CD4-positive, alpha-beta T cell treated with Interleukin-12 subunit alpha and Interleukin-12 subunit beta, for 1 hour (primary cell): Measurements from ENCODE around the gene RMRP.
"Not testable (repeated sequence)": the region's sequence is repeated elsewhere in the genome, so short reads cannot be mapped to it uniquely, and the experiment has no call there.

ENCODE experiments used
- DNase-seq: peaks from one replicate; pipeline ENCODE4 v3.0.0-alpha.2; 2020

Gene RMRP

GRCh38 chr9:35640431-35640830 lies 17.4 kb downstream of the RMRP start:
- DNase-seq, result not testable (repeated sequence)

DNA sequence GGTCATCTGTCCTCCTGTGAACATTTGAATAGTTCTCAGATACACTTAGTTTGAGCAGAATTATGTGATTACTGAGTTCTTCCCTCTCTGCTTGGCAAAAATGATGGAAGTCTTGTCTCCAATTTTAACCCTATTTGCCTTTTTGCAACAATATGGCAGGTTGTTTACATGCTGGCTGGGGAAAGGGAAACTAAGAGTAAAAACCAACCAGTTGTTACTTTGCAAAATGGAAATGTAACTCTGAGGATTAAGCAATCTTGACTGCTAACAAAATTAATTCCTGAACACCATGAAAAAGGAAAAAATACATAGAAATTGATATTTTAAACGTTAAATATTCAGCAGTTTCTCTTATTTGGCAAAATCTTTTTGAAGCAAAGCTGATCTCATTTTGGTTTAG lies 18.2 kb downstream of the RMRP start:
- DNase-seq, result no peak

GRCh38 chr9:35639225-35639624 lies 18.6 kb downstream of the RMRP start:
- not testable (repeated sequence) for DNase-seq

DNA sequence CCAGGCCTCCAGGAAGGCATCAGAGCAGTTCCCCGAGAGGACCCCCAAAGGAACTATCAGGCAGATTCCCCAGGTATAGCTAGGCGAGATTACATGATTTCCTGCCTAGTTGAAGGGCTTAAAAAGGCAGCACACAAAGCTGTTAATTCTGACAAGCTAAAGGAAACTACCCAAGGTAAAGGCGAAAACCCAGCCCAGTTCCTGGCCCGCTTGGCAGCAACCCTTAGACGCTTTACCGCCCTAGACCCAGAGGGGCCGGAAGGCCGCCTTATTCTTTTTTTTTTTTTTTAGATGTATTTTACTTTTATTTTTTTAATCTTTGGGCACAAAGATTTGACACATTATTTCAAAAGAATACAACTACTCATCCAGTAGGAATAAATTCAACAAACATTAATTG lies 19.1 kb downstream of the RMRP start:
- DNase-seq, result peak; percentile 57

DNA sequence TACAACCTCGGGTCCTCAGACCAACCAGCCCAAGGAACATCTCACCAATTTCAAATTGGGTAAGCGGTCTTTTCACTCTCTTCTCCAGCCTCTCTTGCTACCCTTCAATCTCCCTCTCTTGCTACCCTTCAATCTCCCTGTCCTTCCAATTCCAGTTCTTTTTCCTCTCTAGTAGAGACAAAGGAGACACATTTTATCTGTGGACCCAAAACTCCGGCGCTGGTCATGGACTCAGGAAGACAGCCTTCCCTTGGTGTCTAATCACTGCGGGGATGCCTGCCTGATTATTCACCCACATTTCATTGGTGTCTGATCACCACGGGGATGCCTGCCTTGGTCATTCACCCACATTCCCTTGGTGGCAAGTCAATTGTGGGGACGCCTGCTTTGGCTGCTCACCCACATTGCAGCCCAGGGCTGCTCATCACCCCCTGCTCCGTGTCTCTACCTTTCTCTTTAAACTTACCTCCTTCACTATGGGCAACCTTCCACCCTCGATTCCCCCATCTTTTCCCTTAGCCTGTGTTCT lies 20.3 kb downstream of the RMRP start:
- not testable (repeated sequence) for DNase-seq

GRCh38 chr9:35636877-35637246 lies 21.0 kb downstream of the RMRP start:
- not testable (repeated sequence) for DNase-seq

DNA sequence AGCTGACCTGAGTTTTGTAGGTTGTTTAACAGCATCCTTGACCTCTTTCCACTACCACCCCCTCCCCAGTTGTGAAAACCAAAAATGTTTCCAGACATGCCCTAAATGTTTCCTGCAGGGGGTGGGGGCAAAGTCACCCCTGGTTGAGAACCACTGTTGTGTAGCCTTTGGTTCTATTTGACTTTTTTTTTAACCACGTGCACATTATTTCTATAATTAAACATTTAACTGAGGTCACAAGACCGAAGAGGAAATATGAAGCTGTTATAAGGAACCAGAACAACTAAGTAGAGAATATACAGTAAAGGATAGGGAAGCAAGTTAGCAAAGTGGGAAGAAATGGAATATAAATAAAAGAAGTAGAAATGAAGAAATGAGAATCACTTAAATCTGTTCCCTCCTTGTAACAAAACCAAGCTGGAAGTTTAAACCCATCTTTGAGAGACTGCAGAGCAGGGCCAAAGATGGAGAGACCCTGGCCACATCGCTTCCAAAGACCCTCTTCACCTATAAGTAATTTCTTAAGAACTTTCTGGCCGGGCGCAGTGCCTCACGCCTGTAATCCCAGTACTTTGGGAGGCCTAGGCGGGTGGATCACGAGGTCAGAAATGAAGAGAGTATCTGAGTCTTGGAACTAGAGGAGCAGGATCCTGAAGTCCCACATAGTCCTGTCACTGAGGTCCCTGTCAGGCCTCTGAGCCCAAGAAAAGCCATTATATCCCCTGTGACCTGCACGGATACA lies 21.5 kb downstream of the RMRP start:
- no peak for DNase-seq

DNA sequence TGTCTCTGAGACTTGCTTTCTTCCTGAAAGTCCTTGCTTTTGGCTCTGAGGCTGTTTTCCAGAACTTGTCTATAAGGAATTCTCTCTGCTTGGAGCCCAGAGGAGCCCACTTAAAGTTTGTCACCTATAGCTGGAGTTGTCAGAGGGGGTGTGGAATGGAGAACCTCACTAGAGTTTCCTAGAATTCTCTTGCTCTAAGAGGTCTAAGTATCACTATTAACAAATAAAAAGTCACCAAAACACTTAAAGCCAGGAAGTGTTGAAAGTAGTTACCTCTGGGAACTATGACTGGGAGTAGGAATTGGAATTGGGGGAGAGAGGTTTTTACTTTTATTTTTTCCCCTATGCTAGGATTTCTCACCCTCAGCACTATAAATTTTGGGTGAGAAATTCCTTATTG lies 22.1 kb downstream of the RMRP start:
- DNase-seq, result no peak

GRCh38 chr9:35629597-35629996 lies 28.2 kb downstream of the RMRP start:
- DNase-seq, result no peak

GRCh38 chr9:35628389-35628991 lies 29.3 kb downstream of the RMRP start:
- DNase-seq, result no peak

- DNase-seq, result no peak
Observed at GRCh38 chr9:35627575-35627974, 30.2 kb downstream of the RMRP start.

GRCh38 chr9:35619800-35620158 lies 38.0 kb downstream of the RMRP start:
- DNase-seq, result no peak

DNA sequence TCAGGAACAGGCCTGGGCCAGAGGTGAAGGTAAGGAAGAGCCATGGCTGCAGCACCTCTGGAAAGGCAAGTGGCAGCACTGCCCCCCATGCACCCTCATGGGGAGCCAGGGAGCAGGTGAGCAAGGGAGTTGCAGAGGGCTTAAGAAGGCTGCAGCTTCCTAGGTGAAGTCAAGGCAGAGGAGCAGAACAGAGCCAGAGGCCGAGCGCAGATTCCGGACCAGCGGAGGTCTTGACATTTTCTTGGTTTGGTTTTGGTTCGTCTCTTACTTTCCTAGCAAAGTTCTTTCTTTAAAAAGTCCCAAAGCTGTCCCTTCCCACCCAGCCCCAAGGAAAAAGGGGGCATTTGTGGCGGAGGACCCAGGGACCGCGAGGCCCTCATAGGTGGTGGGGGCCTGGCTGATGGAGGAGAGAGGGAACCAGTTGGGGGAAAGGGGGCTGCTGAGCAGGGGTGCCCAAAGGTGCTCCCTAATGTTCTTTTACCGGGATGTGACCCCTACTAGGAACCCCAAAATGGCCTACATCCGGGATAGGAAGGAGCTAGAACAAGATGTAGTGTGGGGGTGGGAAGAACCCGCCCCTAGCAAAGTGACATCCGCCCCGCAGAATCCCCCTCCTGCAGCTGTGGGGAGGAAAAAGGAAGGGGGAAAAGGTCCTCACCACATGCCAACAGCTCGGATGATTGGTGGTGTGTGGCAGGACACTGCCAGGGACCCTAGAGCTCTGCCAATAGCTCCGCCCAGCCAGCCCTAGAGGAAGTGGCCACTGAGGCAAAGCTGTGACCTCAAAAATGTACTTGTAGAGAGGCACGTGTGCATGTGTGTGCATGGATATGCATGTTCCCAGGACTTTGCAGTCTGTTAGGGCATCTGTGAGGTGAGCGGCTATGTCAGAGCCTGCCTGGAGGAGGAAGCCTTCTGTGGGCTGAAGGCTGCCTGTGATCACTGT lies 38.7 kb downstream of the RMRP start:
- DNase-seq, result peak; percentile 62

- no peak for DNase-seq
Observed at GRCh38 chr9:35618325-35618727, 39.5 kb downstream of the RMRP start, which contains the start of gene CD72. TSS of gene CD72 (minus strand) at chr9:35618413. CDS start at chr9:35618303, 110 bp downstream.

- no peak for DNase-seq
Observed at GRCh38 chr9:35617548-35617947, 40.3 kb downstream of the RMRP start.

GRCh38 chr9:35616681-35617459 lies 40.9 kb downstream of the RMRP start:
- DNase-seq, result peak; percentile 83

DNA sequence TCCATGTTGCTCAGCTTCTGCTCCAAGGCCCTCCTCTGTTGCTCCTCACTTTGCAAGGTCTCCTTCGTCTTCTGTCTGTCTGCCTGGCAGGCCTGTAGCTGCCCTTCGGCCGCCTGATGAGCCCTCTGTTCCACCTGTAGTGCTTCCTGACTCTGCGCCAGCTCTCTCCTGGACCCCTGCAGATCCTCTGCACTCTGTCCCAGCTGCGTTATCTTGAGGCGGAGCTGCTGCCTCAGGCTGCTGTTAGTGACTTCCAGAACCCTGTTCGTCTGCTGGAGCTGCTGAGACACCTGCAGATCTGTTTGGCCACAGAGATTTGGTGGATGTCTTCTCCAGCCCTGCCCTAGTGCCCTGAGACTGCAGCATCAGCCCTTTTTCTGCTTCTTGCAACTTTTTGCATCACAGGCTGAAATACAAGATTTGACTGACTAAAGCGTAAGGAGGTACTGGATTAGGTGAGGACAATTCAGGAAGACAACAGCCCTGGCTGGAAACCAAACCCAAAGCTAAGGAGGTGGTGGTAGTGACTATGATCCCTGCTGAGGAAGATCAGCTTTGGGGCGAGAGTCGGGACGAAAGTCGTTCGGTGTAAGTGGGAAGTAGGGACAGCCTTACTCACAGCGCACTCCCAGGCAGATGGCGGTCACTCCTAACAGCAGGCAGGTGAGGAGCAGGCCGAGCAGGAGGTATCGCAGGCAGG lies 41.7 kb downstream of the RMRP start:
- no peak for DNase-seq

DNA sequence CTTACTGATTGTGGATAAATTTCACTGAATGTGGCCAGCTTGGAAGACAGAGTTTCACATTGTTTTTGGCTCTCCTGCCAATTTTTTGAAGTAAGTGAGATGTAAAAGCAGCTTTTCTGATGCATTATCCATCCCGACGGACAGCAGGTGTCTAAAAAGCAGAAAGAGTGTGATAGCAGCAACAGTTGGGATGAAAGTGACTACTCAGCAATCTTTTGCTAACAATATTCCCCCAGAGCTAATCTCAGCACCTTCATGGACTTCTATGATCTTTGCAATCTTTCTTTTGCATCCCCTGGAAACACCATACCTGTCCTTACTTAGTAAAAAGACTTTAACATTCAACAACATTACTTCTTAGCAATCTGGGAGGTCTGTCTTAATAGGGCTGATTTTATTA lies 45.0 kb downstream of the RMRP start:
- DNase-seq, result no peak

DNA sequence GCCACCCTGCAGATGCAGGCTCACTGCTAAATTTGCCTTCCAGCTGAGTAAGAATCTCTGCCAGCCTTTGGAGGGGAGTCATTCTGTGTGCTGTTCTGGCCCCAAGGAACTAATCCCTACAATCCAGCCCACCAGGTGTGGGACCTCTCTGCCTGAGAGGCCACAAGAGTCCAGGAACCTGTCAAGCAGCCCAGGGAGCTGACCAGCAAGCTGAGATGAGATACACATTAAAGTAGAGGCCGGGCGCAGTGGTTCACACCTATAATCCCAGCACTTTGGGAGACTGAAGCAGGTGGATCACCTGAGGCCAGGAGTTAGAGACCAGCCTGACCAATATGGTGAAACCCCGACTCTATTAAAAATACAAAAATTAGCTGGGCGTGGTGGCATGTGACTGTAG lies 45.8 kb downstream of the RMRP start:
- not testable (repeated sequence) for DNase-seq

- DNase-seq, result peak; percentile 73
Observed at GRCh38 chr9:35611230-35611797, 46.5 kb downstream of the RMRP start.

- no peak for DNase-seq
Observed at GRCh38 chr9:35609820-35610163, 48.0 kb downstream of the RMRP start.
